H1 (cell line): ENCODE results near the gene TP53I11. TPM values are rescaled to one million over a fixed set of nuclear protein-coding genes. Genes with fewer than 3 reads are reported as not detected.

Source experiments
- CTCF ChIA-PET: fragments of 300-600 bp; sonication (Branson Sonifier 250); formaldehyde crosslinking; loops from one replicate; lab custom pipeline; 2021; ENCODE audit not compliant: partially characterized antibody; lab: Charles Lee
- POLR2A ChIA-PET: fragments of 300-600 bp; sonication (Branson Sonifier 250); formaldehyde crosslinking; loops from one replicate; lab custom pipeline; 2021; ENCODE audit warnings: inconsistent platforms; ENCODE audit not compliant: partially characterized antibody; lab: Charles Lee
- DNase-seq, 2 experiments: peaks; one replicate each; pipeline versions ENCODE4 v3.0.0 to v3.0.0-alpha.2; 2010 to 2022; ENCODE audit warnings: low spot score in 2 of 2, low read depth in 1 of 2, mixed read lengths in 1 of 2
- FAIRE-seq: peaks from 2 replicates; lab custom pipeline; 2011; peaks lifted over from hg19 to GRCh38; lab: Jason Lieb, UNC
- H2AFZ ChIP-seq: 2 replicates; pipeline ENCODE4 v1.8.1; 2012; ENCODE audit warnings: low read length, inconsistent platforms
- H2AK5ac ChIP-seq: 2 replicates; pipeline ENCODE4 v1.6.1; 2013; ENCODE audit warnings: low read depth, low read length
- H2BK120ac ChIP-seq: replicated peaks from 2 replicates; pipeline ENCODE3; 2013; ENCODE audit warnings: low read depth, low read length, inconsistent platforms
- H2BK12ac ChIP-seq: 2 replicates; pipeline ENCODE4 v1.6.1; 2013; ENCODE audit warnings: low read depth, low read length
- H2BK15ac ChIP-seq: 2 replicates; pipeline ENCODE4 v1.6.1; 2013; ENCODE audit warnings: low read length
- H2BK20ac ChIP-seq: 2 replicates; pipeline ENCODE4 v1.6.1; 2013; ENCODE audit warnings: low read length
- H2BK5ac ChIP-seq: 2 replicates; pipeline ENCODE4 v1.6.1; 2013; ENCODE audit warnings: low read depth, low read length
- H3K14ac ChIP-seq: 2 replicates; pipeline ENCODE4 v1.6.1; 2013; ENCODE audit warnings: inconsistent platforms; ENCODE audit not compliant: insufficient read length
- H3K18ac ChIP-seq: 2 replicates; pipeline ENCODE4 v1.6.1; 2013; ENCODE audit warnings: low read length; ENCODE audit errors: extremely low read depth
- H3K23ac ChIP-seq: 2 replicates; pipeline ENCODE4 v1.6.1; 2013; ENCODE audit warnings: inconsistent platforms; ENCODE audit not compliant: insufficient read length
- H3K23me2 ChIP-seq: 2 replicates; pipeline ENCODE4 v1.6.1; 2013; ENCODE audit warnings: low read depth, low read length
- H3K27ac ChIP-seq: 2 replicates; pipeline ENCODE4 v1.6.1; 2011; ENCODE audit warnings: low read depth, low read length, inconsistent platforms
- H3K27me3 ChIP-seq, 4 experiments: replicated peaks in 1 of 4; 1 replicate in 1 of 4; 2 replicates in 3 of 4; pipeline versions ENCODE4 v1.6.1 to v1.8.1; 2011 to 2013; ENCODE audit warnings: low read length in 3 of 4, mild to moderate bottlenecking in 3 of 4, inconsistent platforms in 2 of 4, mixed read lengths in 2 of 4, moderate library complexity in 1 of 4; ENCODE audit not compliant: control insufficient read depth in 3 of 4, insufficient read depth in 3 of 4; ENCODE audit errors: extremely low read depth in 1 of 4
- H3K36me3 ChIP-seq, 4 experiments: 2 replicates each; pipeline versions ENCODE4 v1.6.1 to v1.8.1; 2011 to 2013; ENCODE audit warnings: mild to moderate bottlenecking in 4 of 4, low read length in 3 of 4, moderate library complexity in 2 of 4, control low read depth in 1 of 4, inconsistent platforms in 1 of 4; ENCODE audit not compliant: insufficient read depth in 4 of 4, control insufficient read depth in 2 of 4
- H3K4ac ChIP-seq: replicated peaks from 2 replicates; pipeline ENCODE3; 2013; ENCODE audit warnings: low read length, low read depth, mixed read lengths, inconsistent platforms; ENCODE audit not compliant: insufficient read length
- H3K4me1 ChIP-seq, 4 experiments: replicated peaks in 1 of 4; 1 replicate in 1 of 4; 2 replicates in 3 of 4; pipeline versions ENCODE4 v1.6.1 to v1.8.1; 2011 to 2013; ENCODE audit warnings: low read length in 3 of 4, inconsistent platforms in 2 of 4, mixed read lengths in 1 of 4; ENCODE audit not compliant: insufficient read depth in 4 of 4, control insufficient read depth in 3 of 4
- H3K4me2 ChIP-seq, 2 experiments: 2 replicates each; pipeline versions ENCODE4 v1.6.1 to v1.8.1; 2011 to 2013; ENCODE audit warnings: low read depth in 2 of 2, low read length in 2 of 2, control low read depth in 1 of 2, inconsistent platforms in 1 of 2, mild to moderate bottlenecking in 1 of 2; ENCODE audit not compliant: insufficient read depth in 1 of 2
- H3K4me3 ChIP-seq, 4 experiments: fragments of 200-600, 300-600 bp in 1 of 4; sonication (generic), shearing (Covaris generic), sonication (Bioruptor Twin) in 1 of 4; 2 replicates each; pipeline versions ENCODE4 v1.5.1 to v1.8.1; 2011 to 2016; ENCODE audit warnings: low read length in 4 of 4, low read depth in 3 of 4, control low read depth in 2 of 4, inconsistent platforms in 2 of 4, mild to moderate bottlenecking in 2 of 4, mixed read lengths in 1 of 4, moderate library complexity in 1 of 4; ENCODE audit not compliant: insufficient read depth in 2 of 4; ENCODE audit errors: extremely low read depth in 1 of 4
- H3K56ac ChIP-seq: replicated peaks from 2 replicates; pipeline ENCODE3; 2013; ENCODE audit warnings: low read depth, mild to moderate bottlenecking, mixed read lengths, low read length, inconsistent platforms; ENCODE audit not compliant: insufficient read length
- H3K79me1 ChIP-seq: 2 replicates; pipeline ENCODE4 v1.6.1; 2013; ENCODE audit warnings: low read depth, low read length, control low read depth
- H3K79me2 ChIP-seq, 2 experiments: 2 replicates each; pipeline versions ENCODE4 v1.6.1 to v1.8.1; 2012 to 2013; ENCODE audit warnings: low read length in 2 of 2, mild to moderate bottlenecking in 2 of 2, inconsistent platforms in 1 of 2; ENCODE audit not compliant: insufficient read depth in 2 of 2, control insufficient read depth in 1 of 2
- H3K9ac ChIP-seq, 4 experiments: replicated peaks in 1 of 4; 1 replicate in 1 of 4; 2 replicates in 3 of 4; pipeline versions ENCODE4 v1.6.1 to v1.8.1; 2011 to 2013; ENCODE audit warnings: low read depth in 3 of 4, low read length in 3 of 4, control low read depth in 2 of 4, mild to moderate bottlenecking in 2 of 4, moderate library complexity in 2 of 4, inconsistent platforms in 1 of 4; ENCODE audit errors: extremely low read depth in 1 of 4
- H3K9me3 ChIP-seq, 2 experiments: 2 replicates each; pipeline versions ENCODE4 v1.6.1 to v1.8.1; 2012 to 2013; ENCODE audit warnings: mild to moderate bottlenecking in 2 of 2, moderate library complexity in 2 of 2, control low read depth in 1 of 2, inconsistent platforms in 1 of 2, low read depth in 1 of 2, low read length in 1 of 2, mixed read lengths in 1 of 2; ENCODE audit not compliant: insufficient read depth in 2 of 2
- H4K20me1 ChIP-seq, 2 experiments: replicated peaks in 1 of 2; 2 replicates each; pipeline versions ENCODE3 to v1.8.1; 2011 to 2013; ENCODE audit warnings: inconsistent platforms in 2 of 2, low read length in 2 of 2, mild to moderate bottlenecking in 1 of 2; ENCODE audit not compliant: insufficient read depth in 2 of 2, control insufficient read depth in 1 of 2
- H4K5ac ChIP-seq: 2 replicates; pipeline ENCODE4 v1.6.1; 2013; ENCODE audit warnings: low read length, low read depth, mixed read lengths, inconsistent platforms; ENCODE audit not compliant: insufficient read length
- H4K8ac ChIP-seq: 2 replicates; pipeline ENCODE4 v1.8.0; 2013; ENCODE audit warnings: mild to moderate bottlenecking, moderate library complexity, low read length, inconsistent platforms; ENCODE audit not compliant: insufficient read depth; ENCODE audit errors: extremely low read depth
- H4K91ac ChIP-seq: replicated peaks from 2 replicates; pipeline ENCODE3; 2013; ENCODE audit warnings: low read length, mixed read lengths, inconsistent platforms; ENCODE audit not compliant: insufficient read length
- CBX8 ChIP-seq: fragments of 300-800, 300-1000 bp; sonication (generic); IDR thresholded peaks from 2 replicates; pipeline ENCODE4 v1.7.1; 2016; ENCODE audit warnings: low read depth, low read length, borderline replicate concordance
- EZH2 ChIP-seq: fragments of 200-600 bp; sonication (generic); IDR thresholded peaks from 2 replicates; pipeline ENCODE4 v1.7.1; 2012; ENCODE audit warnings: low read depth, mild to moderate bottlenecking, moderate library complexity, low read length, inconsistent platforms; ENCODE audit not compliant: severe bottlenecking
- RBBP5 ChIP-seq: IDR thresholded peaks from 2 replicates; pipeline ENCODE4 v1.7.1; 2012; ENCODE audit warnings: low read depth, mild to moderate bottlenecking, inconsistent platforms, low read length, moderate library complexity, borderline replicate concordance
- SAP30 ChIP-seq: fragments of 300-600 bp; sonication (generic); IDR thresholded peaks from 2 replicates; pipeline ENCODE4 v1.7.1; 2012; ENCODE audit warnings: low read length, moderate library complexity, mild to moderate bottlenecking, inconsistent platforms; ENCODE audit not compliant: insufficient read depth, insufficient replicate concordance
- SIRT6 ChIP-seq: IDR thresholded peaks from one replicate; pipeline ENCODE4 v1.7.1; 2012; ENCODE audit warnings: low read length, inconsistent platforms
- SP1 ChIP-seq: IDR thresholded peaks from 2 replicates; pipeline ENCODE4 v1.6.1; 2011; ENCODE audit warnings: low read depth, low read length
- SP4 ChIP-seq: IDR thresholded peaks from 2 replicates; pipeline ENCODE4 v1.6.1; 2012; ENCODE audit warnings: low read length, inconsistent platforms
- TAF1 ChIP-seq: IDR thresholded peaks from 2 replicates; pipeline ENCODE4 v1.6.1; 2011; ENCODE audit warnings: mild to moderate bottlenecking, low read depth, low read length
- TCF12 ChIP-seq: IDR thresholded peaks from 2 replicates; pipeline ENCODE4 v1.6.1; 2011; ENCODE audit warnings: low read depth, mild to moderate bottlenecking, low read length
- WGBS, 2 experiments: shearing (Covaris generic) in 1 of 2; methylation state at CpG; one replicate each; pipeline versions ENCODE4 v1.1.6 to v1.1.7; 2013 to 2015; ENCODE audit warnings: low lambda C conversion rate in 2 of 2, mixed read lengths in 2 of 2, inconsistent platforms in 1 of 2, low coverage in 1 of 2, missing lambda C conversion rate in 1 of 2; ENCODE audit not compliant: insufficient replicate concordance in 2 of 2, insufficient coverage in 1 of 2, insufficient read length in 1 of 2; ENCODE audit errors: extremely low coverage in 1 of 2, missing lambda C conversion rate in 1 of 2; 5-methylcytosine and 5-hydroxymethylcytosine counted together
- polyA plus RNA-seq, 7 experiments: library from polyadenylated mRNA; depleted of rRNA in 3 of 7; stranded (reverse) in 5 of 7; unstranded in 2 of 7; fragments of >200 nt in 5 of 7; fragments of 200-250 nt in 2 of 7; gene quantifications; 1 replicate in 5 of 7; 2 replicates in 1 of 7; 4 replicates in 1 of 7; pipeline versions ENCODE4 v1.2.1 to v1.2.3, GENCODE V29; 2011 to 2013; ENCODE audit warnings: missing spikeins in 2 of 7, mixed read lengths in 2 of 7
- total RNA-seq: library from RNA; stranded (reverse); fragmentation: NEBNext Ultra II Directional; extraction: Animal tissue kit (Norgen Biotek cat#: 25700); gene quantifications from 2 replicates; pipeline ENCODE4 v1.2.1, GENCODE V29; 2021
- TF ChIP-seq, protein P1 (sequence below): IDR thresholded peaks from 2 replicates; pipeline ENCODE4 v1.6.1; 2011; ENCODE audit warnings: low read depth, mild to moderate bottlenecking, low read length; ENCODE audit not compliant: insufficient read depth
- TF ChIP-seq, protein P2 (sequence below), 3 experiments: IDR thresholded peaks; 1 replicate in 2 of 3; 2 replicates in 1 of 3; pipeline versions ENCODE4 v1.5.1 to v1.6.1; 2011; ENCODE audit warnings: low read length in 3 of 3, mild to moderate bottlenecking in 3 of 3, inconsistent platforms in 2 of 3, low read depth in 1 of 3, moderate library complexity in 1 of 3; ENCODE audit not compliant: insufficient read depth in 1 of 3; ENCODE audit errors: control extremely low read depth in 1 of 3

The TP53I11 gene
- total and polyA plus RNA-seq, 2 of the 8 experiments (the other 6 are each of a cell fraction or from before 2014, with no cell fraction given), result 34.0 to 46.3 TPM

DNA sequence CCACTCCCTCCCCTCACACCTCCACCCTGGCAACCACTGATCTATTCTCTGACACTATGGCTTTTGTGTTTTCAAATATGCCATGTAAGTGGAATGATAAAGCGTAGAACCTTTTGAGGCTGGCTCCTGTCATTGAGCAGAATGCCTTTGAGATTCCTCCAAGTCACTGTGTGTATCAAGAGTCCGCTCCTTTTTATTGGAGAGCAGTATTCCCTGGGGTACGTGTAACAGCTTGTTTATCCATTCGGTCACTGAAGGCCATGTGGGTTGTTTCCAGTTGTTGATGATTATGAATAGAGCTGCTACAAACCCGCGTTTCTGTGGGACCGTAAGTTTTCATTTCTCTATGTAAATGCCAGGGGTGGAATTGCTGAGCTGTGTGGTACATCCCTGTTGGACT lies 10.3 kb downstream of the TP53I11 start:
- Histone ChIP-seq H3K4me3 (no peak overlapping the region), H3K27ac (no peak overlapping the region), H3K4me2 (no peak overlapping the region), H2AK5ac (no peak overlapping the region), H3K4me1 (peaks cover 3 to 45% (median 29%) of the 10 kb centered on the region in 4 experiments), H2BK12ac (no peak overlapping the region), H4K20me1 (peaks cover 2 to 10% of the 10 kb centered on the region in 2 experiments), H3K23me2 (peaks cover 6% of the 10 kb centered on the region; the same call in 1 of the 2 replicates), H4K8ac (no peak overlapping the region), H3K56ac (no peak overlapping the region), H3K23ac (no peak overlapping the region), H3K18ac (no peak overlapping the region), H3K9ac (no peak overlapping the region), H3K36me3 (peaks cover 0 to 12% (median 2%) of the 10 kb centered on the region in 4 experiments; a peak in 3 of 8 replicates), H3K27me3 (no peaks in the 10 kb centered on the region), H3K79me2 (peaks cover 0 to 19% of the 10 kb centered on the region in 2 experiments; a peak in 3 of 4 replicates), H3K14ac (no peak overlapping the region), H4K91ac (no peak overlapping the region), H3K79me1 (peaks cover 13% of the 10 kb centered on the region), H4K5ac (no peak overlapping the region), H3K4ac (no peak overlapping the region), H2BK120ac (no peak overlapping the region), H2BK5ac (no peak overlapping the region), H2BK20ac (no peak overlapping the region), H2AFZ (no peak overlapping the region), H2BK15ac (peak overlapping the region; percentile 65; the same call in 1 of the 2 replicates), H3K9me3 (no peaks in the 10 kb centered on the region)
- CTCF ChIA-PET, result interaction anchor here (0.7 to 24.5 kb wide), 20 partner anchors 8 to 323 kb away, joined by 3 to 1347 read pairs (median 4); partner anchors contain the start of gene TP53I11
- 93% methylated on average over 7 of the region's 7 CpGs; no CpG with 5 or more reads in 1 of the 2 experiments for WGBS, 2 experiments
- no peak for FAIRE-seq
- no peak for DNase-seq
- POLR2A ChIA-PET, result interaction anchor here (0.7 to 1.7 kb wide), 7 partner anchors 9 to 198 kb away, joined by 3 to 15 read pairs (median 3); no protein-coding TSS in a partner anchor
- no peak for TF ChIP-seq SAP30
- no peak for TF ChIP-seq TCF12
- no peak for TF ChIP-seq SP4
- TF ChIP-seq TAF1, result no peak
- TF ChIP-seq CBX8, result no peak
- no peak for TF ChIP-seq EZH2
- no peak for TF ChIP-seq SIRT6
- TF ChIP-seq, protein P1, sequence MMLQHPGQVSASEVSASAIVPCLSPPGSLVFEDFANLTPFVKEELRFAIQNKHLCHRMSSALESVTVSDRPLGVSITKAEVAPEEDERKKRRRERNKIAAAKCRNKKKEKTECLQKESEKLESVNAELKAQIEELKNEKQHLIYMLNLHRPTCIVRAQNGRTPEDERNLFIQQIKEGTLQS, result no peak
- TF ChIP-seq, protein P2, sequence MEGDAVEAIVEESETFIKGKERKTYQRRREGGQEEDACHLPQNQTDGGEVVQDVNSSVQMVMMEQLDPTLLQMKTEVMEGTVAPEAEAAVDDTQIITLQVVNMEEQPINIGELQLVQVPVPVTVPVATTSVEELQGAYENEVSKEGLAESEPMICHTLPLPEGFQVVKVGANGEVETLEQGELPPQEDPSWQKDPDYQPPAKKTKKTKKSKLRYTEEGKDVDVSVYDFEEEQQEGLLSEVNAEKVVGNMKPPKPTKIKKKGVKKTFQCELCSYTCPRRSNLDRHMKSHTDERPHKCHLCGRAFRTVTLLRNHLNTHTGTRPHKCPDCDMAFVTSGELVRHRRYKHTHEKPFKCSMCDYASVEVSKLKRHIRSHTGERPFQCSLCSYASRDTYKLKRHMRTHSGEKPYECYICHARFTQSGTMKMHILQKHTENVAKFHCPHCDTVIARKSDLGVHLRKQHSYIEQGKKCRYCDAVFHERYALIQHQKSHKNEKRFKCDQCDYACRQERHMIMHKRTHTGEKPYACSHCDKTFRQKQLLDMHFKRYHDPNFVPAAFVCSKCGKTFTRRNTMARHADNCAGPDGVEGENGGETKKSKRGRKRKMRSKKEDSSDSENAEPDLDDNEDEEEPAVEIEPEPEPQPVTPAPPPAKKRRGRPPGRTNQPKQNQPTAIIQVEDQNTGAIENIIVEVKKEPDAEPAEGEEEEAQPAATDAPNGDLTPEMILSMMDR (IDR thresholded peaks at IDR 0.05; ENCODE audit: control extremely low read depth in 1 of 3, insufficient read depth in 1 of 3, low read depth in 1 of 3, low read length in 3 of 3), result no peak
- no peak for TF ChIP-seq SP1
- TF ChIP-seq RBBP5, result no peak
